H1 (cell line): ENCODE results near the gene TEX26. TPM values are rescaled to one million over a fixed set of nuclear protein-coding genes. Genes with fewer than 3 reads are reported as not detected.

Experiments used
- CTCF ChIA-PET: fragments of 300-600 bp; sonication (Branson Sonifier 250); formaldehyde crosslinking; loops from one replicate; lab custom pipeline; 2021; ENCODE audit not compliant: partially characterized antibody; lab: Charles Lee
- POLR2A ChIA-PET: fragments of 300-600 bp; sonication (Branson Sonifier 250); formaldehyde crosslinking; loops from one replicate; lab custom pipeline; 2021; ENCODE audit warnings: inconsistent platforms; ENCODE audit not compliant: partially characterized antibody; lab: Charles Lee
- DNase-seq, 2 experiments: peaks; one replicate each; pipeline versions ENCODE4 v3.0.0 to v3.0.0-alpha.2; 2010 to 2022; ENCODE audit warnings: low spot score in 2 of 2, low read depth in 1 of 2, mixed read lengths in 1 of 2
- FAIRE-seq: peaks from 2 replicates; lab custom pipeline; 2011; peaks lifted over from hg19 to GRCh38; lab: Jason Lieb, UNC
- H2AFZ ChIP-seq: 2 replicates; pipeline ENCODE4 v1.8.1; 2012; ENCODE audit warnings: low read length, inconsistent platforms
- H2AK5ac ChIP-seq: 2 replicates; pipeline ENCODE4 v1.6.1; 2013; ENCODE audit warnings: low read depth, low read length
- H2BK120ac ChIP-seq: replicated peaks from 2 replicates; pipeline ENCODE3; 2013; ENCODE audit warnings: low read depth, low read length, inconsistent platforms
- H2BK12ac ChIP-seq: 2 replicates; pipeline ENCODE4 v1.6.1; 2013; ENCODE audit warnings: low read depth, low read length
- H2BK15ac ChIP-seq: 2 replicates; pipeline ENCODE4 v1.6.1; 2013; ENCODE audit warnings: low read length
- H2BK20ac ChIP-seq: 2 replicates; pipeline ENCODE4 v1.6.1; 2013; ENCODE audit warnings: low read length
- H2BK5ac ChIP-seq: 2 replicates; pipeline ENCODE4 v1.6.1; 2013; ENCODE audit warnings: low read depth, low read length
- H3K14ac ChIP-seq: 2 replicates; pipeline ENCODE4 v1.6.1; 2013; ENCODE audit warnings: inconsistent platforms; ENCODE audit not compliant: insufficient read length
- H3K18ac ChIP-seq: 2 replicates; pipeline ENCODE4 v1.6.1; 2013; ENCODE audit warnings: low read length; ENCODE audit errors: extremely low read depth
- H3K23ac ChIP-seq: 2 replicates; pipeline ENCODE4 v1.6.1; 2013; ENCODE audit warnings: inconsistent platforms; ENCODE audit not compliant: insufficient read length
- H3K23me2 ChIP-seq: 2 replicates; pipeline ENCODE4 v1.6.1; 2013; ENCODE audit warnings: low read depth, low read length
- H3K27ac ChIP-seq: 2 replicates; pipeline ENCODE4 v1.6.1; 2011; ENCODE audit warnings: low read depth, low read length, inconsistent platforms
- H3K27me3 ChIP-seq, 4 experiments: replicated peaks in 1 of 4; 1 replicate in 1 of 4; 2 replicates in 3 of 4; pipeline versions ENCODE4 v1.6.1 to v1.8.1; 2011 to 2013; ENCODE audit warnings: low read length in 3 of 4, mild to moderate bottlenecking in 3 of 4, inconsistent platforms in 2 of 4, mixed read lengths in 2 of 4, moderate library complexity in 1 of 4; ENCODE audit not compliant: control insufficient read depth in 3 of 4, insufficient read depth in 3 of 4; ENCODE audit errors: extremely low read depth in 1 of 4
- H3K36me3 ChIP-seq, 4 experiments: 2 replicates each; pipeline versions ENCODE4 v1.6.1 to v1.8.1; 2011 to 2013; ENCODE audit warnings: mild to moderate bottlenecking in 4 of 4, low read length in 3 of 4, moderate library complexity in 2 of 4, control low read depth in 1 of 4, inconsistent platforms in 1 of 4; ENCODE audit not compliant: insufficient read depth in 4 of 4, control insufficient read depth in 2 of 4
- H3K4ac ChIP-seq: replicated peaks from 2 replicates; pipeline ENCODE3; 2013; ENCODE audit warnings: low read length, low read depth, mixed read lengths, inconsistent platforms; ENCODE audit not compliant: insufficient read length
- H3K4me1 ChIP-seq, 4 experiments: replicated peaks in 1 of 4; 1 replicate in 1 of 4; 2 replicates in 3 of 4; pipeline versions ENCODE4 v1.6.1 to v1.8.1; 2011 to 2013; ENCODE audit warnings: low read length in 3 of 4, inconsistent platforms in 2 of 4, mixed read lengths in 1 of 4; ENCODE audit not compliant: insufficient read depth in 4 of 4, control insufficient read depth in 3 of 4
- H3K4me2 ChIP-seq, 2 experiments: 2 replicates each; pipeline versions ENCODE4 v1.6.1 to v1.8.1; 2011 to 2013; ENCODE audit warnings: low read depth in 2 of 2, low read length in 2 of 2, control low read depth in 1 of 2, inconsistent platforms in 1 of 2, mild to moderate bottlenecking in 1 of 2; ENCODE audit not compliant: insufficient read depth in 1 of 2
- H3K4me3 ChIP-seq, 4 experiments: fragments of 200-600, 300-600 bp in 1 of 4; sonication (generic), shearing (Covaris generic), sonication (Bioruptor Twin) in 1 of 4; 2 replicates each; pipeline versions ENCODE4 v1.5.1 to v1.8.1; 2011 to 2016; ENCODE audit warnings: low read length in 4 of 4, low read depth in 3 of 4, control low read depth in 2 of 4, inconsistent platforms in 2 of 4, mild to moderate bottlenecking in 2 of 4, mixed read lengths in 1 of 4, moderate library complexity in 1 of 4; ENCODE audit not compliant: insufficient read depth in 2 of 4; ENCODE audit errors: extremely low read depth in 1 of 4
- H3K56ac ChIP-seq: replicated peaks from 2 replicates; pipeline ENCODE3; 2013; ENCODE audit warnings: low read depth, mild to moderate bottlenecking, mixed read lengths, low read length, inconsistent platforms; ENCODE audit not compliant: insufficient read length
- H3K79me1 ChIP-seq: 2 replicates; pipeline ENCODE4 v1.6.1; 2013; ENCODE audit warnings: low read depth, low read length, control low read depth
- H3K79me2 ChIP-seq, 2 experiments: 2 replicates each; pipeline versions ENCODE4 v1.6.1 to v1.8.1; 2012 to 2013; ENCODE audit warnings: low read length in 2 of 2, mild to moderate bottlenecking in 2 of 2, inconsistent platforms in 1 of 2; ENCODE audit not compliant: insufficient read depth in 2 of 2, control insufficient read depth in 1 of 2
- H3K9ac ChIP-seq, 4 experiments: replicated peaks in 1 of 4; 1 replicate in 1 of 4; 2 replicates in 3 of 4; pipeline versions ENCODE4 v1.6.1 to v1.8.1; 2011 to 2013; ENCODE audit warnings: low read depth in 3 of 4, low read length in 3 of 4, control low read depth in 2 of 4, mild to moderate bottlenecking in 2 of 4, moderate library complexity in 2 of 4, inconsistent platforms in 1 of 4; ENCODE audit errors: extremely low read depth in 1 of 4
- H3K9me3 ChIP-seq, 2 experiments: 2 replicates each; pipeline versions ENCODE4 v1.6.1 to v1.8.1; 2012 to 2013; ENCODE audit warnings: mild to moderate bottlenecking in 2 of 2, moderate library complexity in 2 of 2, control low read depth in 1 of 2, inconsistent platforms in 1 of 2, low read depth in 1 of 2, low read length in 1 of 2, mixed read lengths in 1 of 2; ENCODE audit not compliant: insufficient read depth in 2 of 2
- H4K20me1 ChIP-seq, 2 experiments: replicated peaks in 1 of 2; 2 replicates each; pipeline versions ENCODE3 to v1.8.1; 2011 to 2013; ENCODE audit warnings: inconsistent platforms in 2 of 2, low read length in 2 of 2, mild to moderate bottlenecking in 1 of 2; ENCODE audit not compliant: insufficient read depth in 2 of 2, control insufficient read depth in 1 of 2
- H4K5ac ChIP-seq: 2 replicates; pipeline ENCODE4 v1.6.1; 2013; ENCODE audit warnings: low read length, low read depth, mixed read lengths, inconsistent platforms; ENCODE audit not compliant: insufficient read length
- H4K8ac ChIP-seq: 2 replicates; pipeline ENCODE4 v1.8.0; 2013; ENCODE audit warnings: mild to moderate bottlenecking, moderate library complexity, low read length, inconsistent platforms; ENCODE audit not compliant: insufficient read depth; ENCODE audit errors: extremely low read depth
- H4K91ac ChIP-seq: replicated peaks from 2 replicates; pipeline ENCODE3; 2013; ENCODE audit warnings: low read length, mixed read lengths, inconsistent platforms; ENCODE audit not compliant: insufficient read length
- CBX5 ChIP-seq: fragments of 300-800, 300-1000 bp; sonication (generic); IDR thresholded peaks from 2 replicates; pipeline ENCODE4 v1.7.1; 2016; ENCODE audit warnings: antibody characterized with exemption, low read length, low read depth
- CHD2 ChIP-seq: IDR thresholded peaks from 2 replicates; pipeline ENCODE4 v1.6.1; 2012; ENCODE audit warnings: low read length, improper control_type of control experiment
- CTBP2 ChIP-seq: IDR thresholded peaks from 2 replicates; pipeline ENCODE4 v1.7.0; 2011; ENCODE audit warnings: borderline replicate concordance, mild to moderate bottlenecking, moderate library complexity, mixed read lengths, low read length; ENCODE audit not compliant: insufficient read depth, insufficient read length
- E2F6 ChIP-seq: IDR thresholded peaks from 2 replicates; pipeline ENCODE4 v1.6.1; 2012; ENCODE audit warnings: inconsistent platforms
- KDM1A ChIP-seq: fragments of 200-600, 300-600 bp; sonication (generic); IDR thresholded peaks from 2 replicates; pipeline ENCODE4 v1.7.1; 2016; ENCODE audit warnings: mild to moderate bottlenecking, low read length, borderline replicate concordance
- SIN3A ChIP-seq, 2 experiments: IDR thresholded peaks in 1 of 2; conservative IDR thresholded peaks in 1 of 2; 2 replicates each; pipeline ENCODE4 v1.6.1; 2011 to 2012; ENCODE audit warnings: low read length in 2 of 2, improper control_type of control experiment in 1 of 2, low read depth in 1 of 2, mild to moderate bottlenecking in 1 of 2
- SP1 ChIP-seq: IDR thresholded peaks from 2 replicates; pipeline ENCODE4 v1.6.1; 2011; ENCODE audit warnings: low read depth, low read length
- SP2 ChIP-seq: IDR thresholded peaks from 2 replicates; pipeline ENCODE4 v1.6.1; 2012; ENCODE audit warnings: mild to moderate bottlenecking, low read length, inconsistent platforms
- YY1 ChIP-seq: IDR thresholded peaks from 2 replicates; pipeline ENCODE4 v1.6.1; 2011; ENCODE audit warnings: low read depth, mild to moderate bottlenecking, low read length
- WGBS, 2 experiments: shearing (Covaris generic) in 1 of 2; methylation state at CpG; one replicate each; pipeline versions ENCODE4 v1.1.6 to v1.1.7; 2013 to 2015; ENCODE audit warnings: low lambda C conversion rate in 2 of 2, mixed read lengths in 2 of 2, inconsistent platforms in 1 of 2, low coverage in 1 of 2, missing lambda C conversion rate in 1 of 2; ENCODE audit not compliant: insufficient replicate concordance in 2 of 2, insufficient coverage in 1 of 2, insufficient read length in 1 of 2; ENCODE audit errors: extremely low coverage in 1 of 2, missing lambda C conversion rate in 1 of 2; 5-methylcytosine and 5-hydroxymethylcytosine counted together
- polyA plus RNA-seq, 7 experiments: library from polyadenylated mRNA; depleted of rRNA in 3 of 7; stranded (reverse) in 5 of 7; unstranded in 2 of 7; fragments of >200 nt in 5 of 7; fragments of 200-250 nt in 2 of 7; gene quantifications; 1 replicate in 5 of 7; 2 replicates in 1 of 7; 4 replicates in 1 of 7; pipeline versions ENCODE4 v1.2.1 to v1.2.3, GENCODE V29; 2011 to 2013; ENCODE audit warnings: missing spikeins in 2 of 7, mixed read lengths in 2 of 7
- total RNA-seq: library from RNA; stranded (reverse); fragmentation: NEBNext Ultra II Directional; extraction: Animal tissue kit (Norgen Biotek cat#: 25700); gene quantifications from 2 replicates; pipeline ENCODE4 v1.2.1, GENCODE V29; 2021
- TF ChIP-seq, protein P1 (sequence below): IDR thresholded peaks from 2 replicates; pipeline ENCODE4 v1.6.1; 2012; ENCODE audit warnings: inconsistent platforms

TEX26 gene
- total and polyA plus RNA-seq, 2 of the 8 experiments (the other 6 are each of a cell fraction or from before 2014, with no cell fraction given) = not detected

DNA sequence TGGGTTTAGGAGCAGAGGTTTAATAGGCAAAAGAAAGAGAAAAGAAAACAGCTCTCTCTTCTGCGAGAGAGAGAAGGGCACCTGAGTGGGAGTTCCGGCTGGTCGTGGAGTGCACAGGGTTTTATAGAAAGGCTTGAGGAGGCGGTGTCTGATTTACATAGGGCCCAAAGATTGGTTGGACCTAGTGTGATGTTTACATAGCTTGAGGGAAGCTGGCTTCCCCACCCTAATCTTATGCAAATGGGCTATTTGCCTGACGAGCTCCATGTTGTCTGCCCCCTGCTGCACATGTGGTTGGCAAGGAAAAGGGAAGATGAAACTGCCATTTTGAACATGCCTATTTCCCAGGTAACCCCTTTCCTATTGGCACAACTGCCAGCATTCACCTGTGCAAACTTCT lies 47.9 kb upstream of the TEX26 start:
- POLR2A ChIA-PET = interaction anchor here (0.9 to 1.5 kb wide), 5 partner anchors 10 to 22 kb away, joined by 3 to 4 read pairs (median 4); no protein-coding TSS in a partner anchor
- 79% methylated on average over 5 of the region's 5 CpGs; no CpG with 5 or more reads in 1 of the 2 experiments for WGBS, 2 experiments

More for the DNA sequence above, 47.9 kb upstream of the TEX26 start:
- H3K27ac ChIP-seq = no peak overlapping the region
- no peaks in the 10 kb centered on the region for H3K27me3 ChIP-seq
- no peak overlapping the region for H2AK5ac ChIP-seq
- no peak overlapping the region for H3K14ac ChIP-seq
- peaks cover 0 to 4% (median 0%) of the 10 kb centered on the region in 4 experiments; a peak in 2 of 7 replicates for H3K4me1 ChIP-seq
- H2AFZ ChIP-seq = no peak overlapping the region
- no peaks in the 10 kb centered on the region for H3K79me1 ChIP-seq
- H2BK12ac ChIP-seq = no peak overlapping the region
- no peak overlapping the region for H3K56ac ChIP-seq
- FAIRE-seq = no peak
- H3K36me3 ChIP-seq = peaks cover 2 to 5% (median 3%) of the 10 kb centered on the region in 4 experiments; a peak in 3 of 8 replicates
- no peak overlapping the region for H3K4ac ChIP-seq
- no peaks in the 10 kb centered on the region for H3K23me2 ChIP-seq
- H3K18ac ChIP-seq = no peak overlapping the region
- H3K9ac ChIP-seq = no peak overlapping the region
- H4K91ac ChIP-seq = no peak overlapping the region
- no peak overlapping the region for H3K4me2 ChIP-seq
- CTCF ChIA-PET = interaction anchor here (0.6 to 1.5 kb wide), 7 partner anchors 9 to 81 kb away, joined by 3 to 5 read pairs (median 4); no protein-coding TSS in a partner anchor
- no peaks in the 10 kb centered on the region for H3K79me2 ChIP-seq
- TF ChIP-seq SIN3A (conservative IDR thresholded peaks at IDR 0.05 in 1 of 2, IDR thresholded peaks at IDR 0.05 in 1 of 2; ENCODE audit: low read depth in 1 of 2, low read length in 2 of 2) = no peak
- TF ChIP-seq YY1 = peak; percentile 55; the same call in 1 of the 2 replicates
- TF ChIP-seq, protein P1, sequence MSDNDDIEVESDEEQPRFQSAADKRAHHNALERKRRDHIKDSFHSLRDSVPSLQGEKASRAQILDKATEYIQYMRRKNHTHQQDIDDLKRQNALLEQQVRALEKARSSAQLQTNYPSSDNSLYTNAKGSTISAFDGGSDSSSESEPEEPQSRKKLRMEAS = peak; percentile 66; the same call in 1 of the 2 replicates
- TF ChIP-seq CHD2 = no peak
- TF ChIP-seq KDM1A = no peak
- TF ChIP-seq CBX5 = no peak
- TF ChIP-seq E2F6 = 0 out of 2 replicates have a peak, but pooled peaks have one; percentile 25
- no peak for TF ChIP-seq SP1
- TF ChIP-seq SP2 = no peak
- TF ChIP-seq CTBP2 = no peak
- H2BK5ac ChIP-seq = no peak overlapping the region
- no peaks in the 10 kb centered on the region for H4K20me1 ChIP-seq
- H3K4me3 ChIP-seq = no peak overlapping the region
- H3K9me3 ChIP-seq = no peaks in the 10 kb centered on the region
- H2BK120ac ChIP-seq = no peak overlapping the region
- no peak overlapping the region for H3K23ac ChIP-seq
- no peak for DNase-seq
- H2BK15ac ChIP-seq = no peak overlapping the region
- H4K8ac ChIP-seq = no peak overlapping the region
- H4K5ac ChIP-seq = no peak overlapping the region
- H2BK20ac ChIP-seq = no peak overlapping the region
